ENCODE data around the gene PATJ.
A peak's percentile ranks its signal among the peaks of the same experiment; 100 is the strongest.

- TF ChIP-seq POLR2A (IDR thresholded peaks at IDR 0.05) (no peak), CTCF (IDR thresholded peaks at IDR 0.05) (peak in 1 of 4 experiments; percentile 18)
Observed at GRCh38 chr1:61853583-61853982, 111.3 kb downstream of the PATJ start.
